Upper lobe of left lung (tissue), 6 donors: Measurements from ENCODE around the gene PYGL. TPM values are rescaled to one million over a fixed set of nuclear protein-coding genes. Genes with fewer than 3 reads are reported as not detected.

Experiments used
- ATAC-seq, 2 donors: fragments of 200-7000 bp; cut with Tn5 transposase; one replicate each; pipeline ENCODE4 v1.9.1; 2022; ENCODE audit warnings: mild to moderate bottlenecking in 2 of 2, moderate library complexity in 2 of 2; ENCODE audit not compliant: low FRiP score in 2 of 2
- DNase-seq, 2 donors: peaks; one replicate each; pipeline ENCODE4 v3.0.0-alpha.2; 2019 to 2020
- H3K27ac ChIP-seq, 4 donors: fragments of 200-600 bp; sonication (generic); one replicate each; pipeline ENCODE4 v1.5.1; 2016 to 2019
- H3K27me3 ChIP-seq, 4 donors: fragments of 200-600 bp; sonication (generic); one replicate each; pipeline ENCODE4 v1.5.1; 2017 to 2019
- H3K36me3 ChIP-seq, 4 donors: fragments of 200-600 bp; sonication (generic); one replicate each; pipeline ENCODE4 v1.5.1; 2016 to 2019
- H3K4me1 ChIP-seq, 4 donors: fragments of 200-600 bp; sonication (generic); one replicate each; pipeline ENCODE4 v1.5.1; 2018 to 2019
- H3K4me3 ChIP-seq, 4 donors: fragments of 200-600 bp; sonication (generic); one replicate each; pipeline ENCODE4 v1.5.1; 2017 to 2019; ENCODE audit warnings: mild to moderate bottlenecking in 2 of 4, moderate library complexity in 1 of 4
- H3K9me3 ChIP-seq, 4 donors: fragments of 200-600 bp; sonication (generic); one replicate each; pipeline ENCODE4 v1.5.1; 2018 to 2019
- EP300 ChIP-seq, 4 donors: sonication (generic); formaldehyde crosslinking; IDR thresholded peaks; one replicate each; pipeline ENCODE4 v1.5.1; 2017; ENCODE audit warnings: antibody characterized with exemption in 4 of 4, control low read depth in 2 of 4
- POLR2A ChIP-seq, 4 donors: fragments of 450-650 bp; IDR thresholded peaks; one replicate each; pipeline ENCODE4 v1.5.1; 2016 to 2017; ENCODE audit warnings: antibody characterized with exemption in 4 of 4, mild to moderate bottlenecking in 2 of 4
- POLR2AphosphoS5 ChIP-seq, 2 donors: sonication (generic); formaldehyde crosslinking; IDR thresholded peaks; one replicate each; pipeline ENCODE4 v1.5.1; 2017; ENCODE audit warnings: antibody characterized with exemption in 2 of 2
- WGBS, 2 donors: methylation state at CpG; one replicate each; pipeline ENCODE4 v1.1.5; 2017 to 2018; 5-methylcytosine and 5-hydroxymethylcytosine counted together
- total RNA-seq, 6 donors: library from RNA; depleted of rRNA in 4 of 6; stranded (reverse); fragments of >200 nt in 4 of 6; gene quantifications; one replicate each; pipeline versions ENCODE4 v1.1.0 to v1.2.1, GENCODE V29; 2016 to 2021
- TF ChIP-seq, protein P1 (sequence below), 6 experiments: fragments of 450-650 bp in 4 of 6; fragments of 200-600 bp in 2 of 6; sonication (generic) in 2 of 6; IDR thresholded peaks; one replicate each; pipeline ENCODE4 v1.5.1; 2016 to 2019; ENCODE audit warnings: antibody characterized with exemption in 6 of 6
- donor health status: DM: no; HTN: no; CAD: no; lungs with moderate emphysema.
- donor health status: DM: no; HTN: yes; CAD: no; lungs with severe emphysema.

The PYGL gene
- total RNA-seq, 6 donors from 2014 or later: 33.6 to 73.2 (median 55.9) TPM

DNA sequence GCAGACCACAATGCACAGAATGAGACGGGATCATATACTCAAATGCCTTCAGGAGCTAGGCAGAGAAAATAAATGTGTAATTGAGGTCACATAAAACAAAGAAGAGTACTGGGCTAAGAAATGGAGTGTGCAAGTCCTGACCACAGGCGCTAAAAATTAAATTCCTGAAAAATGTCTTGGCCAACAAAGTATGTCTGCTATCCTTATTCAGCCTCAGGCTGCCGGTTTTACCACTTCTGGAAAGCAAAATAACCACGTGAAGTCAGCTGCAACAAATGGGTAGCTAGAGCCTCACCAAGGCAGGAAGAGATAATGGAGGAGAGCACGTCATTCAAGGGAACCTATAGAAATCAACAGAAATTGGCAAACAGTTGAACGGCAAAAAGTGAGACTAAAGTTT lies 3.1 kb downstream of the PYGL start:
- no peak overlapping the region for H3K4me3 ChIP-seq
- no peaks in the 10 kb centered on the region for H3K27me3 ChIP-seq
- no peak for ATAC-seq
- peaks cover 5 to 27% (median 13%) of the 10 kb centered on the region in 4 donors for H3K4me1 ChIP-seq
- WGBS, 2 donors: 78 to 82% methylated on average over 6 of the region's 6 CpGs
- no peaks in the 10 kb centered on the region for H3K36me3 ChIP-seq
- H3K9me3 ChIP-seq: no peaks in the 10 kb centered on the region
- DNase-seq: no peak
- TF ChIP-seq, protein P1, sequence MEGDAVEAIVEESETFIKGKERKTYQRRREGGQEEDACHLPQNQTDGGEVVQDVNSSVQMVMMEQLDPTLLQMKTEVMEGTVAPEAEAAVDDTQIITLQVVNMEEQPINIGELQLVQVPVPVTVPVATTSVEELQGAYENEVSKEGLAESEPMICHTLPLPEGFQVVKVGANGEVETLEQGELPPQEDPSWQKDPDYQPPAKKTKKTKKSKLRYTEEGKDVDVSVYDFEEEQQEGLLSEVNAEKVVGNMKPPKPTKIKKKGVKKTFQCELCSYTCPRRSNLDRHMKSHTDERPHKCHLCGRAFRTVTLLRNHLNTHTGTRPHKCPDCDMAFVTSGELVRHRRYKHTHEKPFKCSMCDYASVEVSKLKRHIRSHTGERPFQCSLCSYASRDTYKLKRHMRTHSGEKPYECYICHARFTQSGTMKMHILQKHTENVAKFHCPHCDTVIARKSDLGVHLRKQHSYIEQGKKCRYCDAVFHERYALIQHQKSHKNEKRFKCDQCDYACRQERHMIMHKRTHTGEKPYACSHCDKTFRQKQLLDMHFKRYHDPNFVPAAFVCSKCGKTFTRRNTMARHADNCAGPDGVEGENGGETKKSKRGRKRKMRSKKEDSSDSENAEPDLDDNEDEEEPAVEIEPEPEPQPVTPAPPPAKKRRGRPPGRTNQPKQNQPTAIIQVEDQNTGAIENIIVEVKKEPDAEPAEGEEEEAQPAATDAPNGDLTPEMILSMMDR (IDR thresholded peaks at IDR 0.05): no peak
- no peak for TF ChIP-seq EP300 (IDR thresholded peaks at IDR 0.05)
- no peak for TF ChIP-seq POLR2A (IDR thresholded peaks at IDR 0.05)
- no peak for TF ChIP-seq POLR2AphosphoS5 (IDR thresholded peaks at IDR 0.05)
- peak overlapping the region in 1 of 4 donors; percentile 16 for H3K27ac ChIP-seq

DNA sequence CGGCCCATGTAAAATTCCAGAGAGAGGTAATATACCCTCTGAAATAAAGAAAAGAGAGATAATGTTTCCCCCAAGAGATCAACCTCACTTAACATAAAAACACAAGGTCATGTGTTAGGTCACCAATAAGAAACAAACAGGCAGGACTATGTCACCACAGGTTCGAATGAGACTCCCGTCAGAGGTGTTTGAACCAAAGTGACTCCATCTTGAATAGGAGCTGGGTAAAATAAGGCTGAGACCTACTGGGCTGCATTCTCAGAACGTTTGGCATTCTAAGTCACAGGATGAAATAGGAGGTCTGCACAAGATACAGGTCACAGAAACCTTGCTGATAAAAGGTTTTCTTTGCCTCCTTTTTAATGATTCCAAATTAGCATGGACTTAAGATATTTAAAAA lies 6.5 kb downstream of the PYGL start:
- no peak for ATAC-seq
- 69 to 78% methylated on average over 4 of the region's 4 CpGs for WGBS, 2 donors
- H3K27ac ChIP-seq: peak overlapping the region in 3 of 4 donors; percentile 6 to 76 (median 12)
- H3K27me3 ChIP-seq: no peaks in the 10 kb centered on the region
- peaks cover 0 to 6% (median 0%) of the 10 kb centered on the region in 4 donors for H3K36me3 ChIP-seq
- DNase-seq: no peak
- no peaks in the 10 kb centered on the region for H3K9me3 ChIP-seq
- H3K4me3 ChIP-seq: no peak overlapping the region
- no peak for TF ChIP-seq POLR2A (IDR thresholded peaks at IDR 0.05)
- TF ChIP-seq, protein P1 (IDR thresholded peaks at IDR 0.05): no peak
- TF ChIP-seq POLR2AphosphoS5 (IDR thresholded peaks at IDR 0.05): no peak
- TF ChIP-seq EP300 (IDR thresholded peaks at IDR 0.05): no peak
- H3K4me1 ChIP-seq: peaks cover under 1 to 13% (median 6%) of the 10 kb centered on the region in 4 donors

DNA sequence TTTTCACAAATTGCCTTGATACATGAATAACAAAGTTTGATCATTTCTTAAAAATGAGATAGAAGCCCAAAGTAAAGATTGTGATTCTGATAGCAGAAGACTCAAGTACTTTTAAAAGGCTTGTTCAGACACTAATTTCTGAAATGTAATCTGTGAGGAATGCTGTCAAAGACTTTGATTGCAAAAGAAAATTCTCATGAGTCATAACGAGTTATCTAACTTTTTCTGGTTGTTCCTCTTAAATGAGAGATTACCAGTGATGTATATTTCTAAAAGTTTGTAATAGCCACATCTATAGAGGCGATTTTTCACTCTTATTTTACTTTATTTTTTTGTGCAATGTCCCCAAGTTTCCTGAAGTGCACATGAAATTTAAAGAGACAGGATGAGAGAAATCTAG lies 7.0 kb downstream of the PYGL start:
- Histone ChIP-seq H3K4me1 (peaks cover 0 to 13% (median 6%) of the 10 kb centered on the region in 4 donors), H3K4me3 (no peak overlapping the region), H3K36me3 (peaks cover 0 to 10% (median 0%) of the 10 kb centered on the region in 4 donors), H3K27me3 (no peaks in the 10 kb centered on the region), H3K27ac (peak overlapping the region; percentile 36 to 76 (median 44)), H3K9me3 (no peaks in the 10 kb centered on the region)
- 20 to 39% methylated on average over 2 of the region's 2 CpGs for WGBS, 2 donors
- TF ChIP-seq, protein P1 (IDR thresholded peaks at IDR 0.05): no peak
- TF ChIP-seq EP300 (IDR thresholded peaks at IDR 0.05): no peak
- no peak for TF ChIP-seq POLR2AphosphoS5 (IDR thresholded peaks at IDR 0.05)
- no peak for DNase-seq
- ATAC-seq: peak in 1 of 2 donors; percentile 39

DNA sequence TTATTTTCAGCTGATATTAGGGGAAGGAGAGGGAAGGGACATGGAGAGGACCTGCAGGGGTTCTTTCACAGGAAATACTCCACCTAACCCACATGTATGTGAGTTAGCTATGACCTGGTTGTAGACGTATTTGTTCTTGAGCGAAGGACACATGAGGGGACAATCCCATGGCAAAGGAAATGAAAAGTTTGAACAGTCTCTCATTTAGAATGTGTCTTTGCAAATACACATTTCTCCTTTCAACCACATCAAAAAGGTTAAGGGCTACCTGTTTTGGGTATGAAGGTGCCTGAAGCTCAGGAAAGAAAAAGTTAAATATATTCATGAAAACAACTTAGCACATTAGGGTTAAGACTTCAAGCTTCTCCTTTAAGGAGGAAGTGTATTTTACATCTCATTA lies 7.4 kb downstream of the PYGL start:
- H3K4me3 ChIP-seq: no peak overlapping the region
- H3K4me1 ChIP-seq: peaks cover 0 to 13% (median 6%) of the 10 kb centered on the region in 4 donors
- DNase-seq: no peak
- WGBS, 2 donors: 66 to 74% methylated on average over 2 of the region's 2 CpGs
- peaks cover 0 to 11% (median 0%) of the 10 kb centered on the region in 4 donors for H3K36me3 ChIP-seq
- H3K9me3 ChIP-seq: no peaks in the 10 kb centered on the region
- ATAC-seq: peak in 1 of 2 donors; percentile 29
- H3K27ac ChIP-seq: peak overlapping the region; percentile 36 to 76 (median 44)
- H3K27me3 ChIP-seq: no peaks in the 10 kb centered on the region
- TF ChIP-seq, protein P1 (IDR thresholded peaks at IDR 0.05): no peak
- TF ChIP-seq POLR2A (IDR thresholded peaks at IDR 0.05) (no peak), POLR2AphosphoS5 (IDR thresholded peaks at IDR 0.05) (no peak), EP300 (IDR thresholded peaks at IDR 0.05) (no peak)

DNA sequence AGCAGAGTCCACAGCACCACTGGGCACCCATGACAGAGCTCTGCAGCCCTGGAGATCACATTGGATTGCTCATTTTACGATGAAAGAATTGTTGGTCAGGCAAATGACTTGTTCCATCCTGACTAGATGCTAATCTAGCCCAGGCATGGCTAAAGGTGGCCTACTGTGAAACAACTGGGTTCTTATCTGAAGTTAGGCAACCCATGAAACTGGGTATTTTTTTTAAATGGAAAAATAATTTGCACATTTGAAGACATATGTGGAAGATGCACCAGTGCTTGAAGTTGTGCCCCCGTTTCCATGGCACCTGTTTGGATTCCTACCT lies 8.3 kb downstream of the PYGL start:
- no peak for DNase-seq
- Histone ChIP-seq H3K36me3 (peaks cover 0 to 20% (median 0%) of the 10 kb centered on the region in 4 donors), H3K27me3 (no peaks in the 10 kb centered on the region), H3K4me3 (no peak overlapping the region), H3K27ac (no peak overlapping the region), H3K9me3 (no peaks in the 10 kb centered on the region), H3K4me1 (peaks cover 0 to 13% (median 6%) of the 10 kb centered on the region in 4 donors)
- ATAC-seq: no peak
- 50 to 68% methylated on average over 1 to 2 of the region's 2 CpGs for WGBS, 2 donors
- no peak for TF ChIP-seq POLR2AphosphoS5 (IDR thresholded peaks at IDR 0.05)
- TF ChIP-seq EP300 (IDR thresholded peaks at IDR 0.05): no peak
- TF ChIP-seq, protein P1 (IDR thresholded peaks at IDR 0.05): no peak
